Gastroesophageal sphincter (tissue), 3 donors: ENCODE data around the gene INPP5D.

Experiments used
- EP300 ChIP-seq: sonication (generic); formaldehyde crosslinking; IDR thresholded peaks from one replicate; pipeline ENCODE4 v1.6.1; 2017; ENCODE audit warnings: antibody characterized with exemption, mild to moderate bottlenecking
- POLR2A ChIP-seq, 2 donors: fragments of 450-650 bp; IDR thresholded peaks; one replicate each; pipeline ENCODE4 v1.6.1; 2017; ENCODE audit warnings: antibody characterized with exemption in 2 of 2, mild to moderate bottlenecking in 2 of 2, moderate library complexity in 1 of 2
- TF ChIP-seq, protein P1 (sequence below), 4 experiments: fragments of 200-600 bp in 2 of 4; fragments of 450-650 bp in 2 of 4; sonication (generic) in 1 of 4; IDR thresholded peaks; one replicate each; pipeline ENCODE4 v1.5.1; 2017 to 2019; ENCODE audit warnings: antibody characterized with exemption in 4 of 4, mild to moderate bottlenecking in 2 of 4, moderate library complexity in 2 of 4

DNA sequence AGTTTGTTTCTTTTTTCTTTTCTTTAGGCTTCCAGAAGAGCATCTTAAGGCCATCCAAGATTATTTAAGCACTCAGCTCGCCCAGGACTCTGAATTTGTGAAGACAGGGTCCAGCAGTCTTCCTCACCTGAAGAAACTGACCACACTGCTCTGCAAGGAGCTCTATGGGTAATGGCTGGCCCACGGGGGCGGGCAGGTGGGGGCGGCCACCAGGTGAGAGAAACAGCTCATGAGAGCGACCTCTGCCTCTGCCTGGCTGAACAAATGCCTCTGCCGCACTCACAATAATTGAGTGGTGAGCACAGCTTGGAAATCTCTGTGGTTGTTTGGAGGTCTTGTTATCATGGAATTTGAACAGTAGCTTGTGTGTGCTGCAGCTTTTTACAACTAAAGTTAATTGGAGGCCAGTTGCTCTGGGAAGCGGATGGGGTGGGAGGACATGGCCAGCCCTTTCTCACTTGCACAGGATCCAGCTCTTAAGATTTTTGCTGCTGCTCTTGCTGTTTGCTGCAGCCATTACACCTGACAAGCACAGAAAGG lies 70.4 kb downstream of the INPP5D start:
- no peak for TF ChIP-seq POLR2A (IDR thresholded peaks at IDR 0.05)
- TF ChIP-seq, protein P1, sequence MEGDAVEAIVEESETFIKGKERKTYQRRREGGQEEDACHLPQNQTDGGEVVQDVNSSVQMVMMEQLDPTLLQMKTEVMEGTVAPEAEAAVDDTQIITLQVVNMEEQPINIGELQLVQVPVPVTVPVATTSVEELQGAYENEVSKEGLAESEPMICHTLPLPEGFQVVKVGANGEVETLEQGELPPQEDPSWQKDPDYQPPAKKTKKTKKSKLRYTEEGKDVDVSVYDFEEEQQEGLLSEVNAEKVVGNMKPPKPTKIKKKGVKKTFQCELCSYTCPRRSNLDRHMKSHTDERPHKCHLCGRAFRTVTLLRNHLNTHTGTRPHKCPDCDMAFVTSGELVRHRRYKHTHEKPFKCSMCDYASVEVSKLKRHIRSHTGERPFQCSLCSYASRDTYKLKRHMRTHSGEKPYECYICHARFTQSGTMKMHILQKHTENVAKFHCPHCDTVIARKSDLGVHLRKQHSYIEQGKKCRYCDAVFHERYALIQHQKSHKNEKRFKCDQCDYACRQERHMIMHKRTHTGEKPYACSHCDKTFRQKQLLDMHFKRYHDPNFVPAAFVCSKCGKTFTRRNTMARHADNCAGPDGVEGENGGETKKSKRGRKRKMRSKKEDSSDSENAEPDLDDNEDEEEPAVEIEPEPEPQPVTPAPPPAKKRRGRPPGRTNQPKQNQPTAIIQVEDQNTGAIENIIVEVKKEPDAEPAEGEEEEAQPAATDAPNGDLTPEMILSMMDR (IDR thresholded peaks at IDR 0.05): no peak
- no peak for TF ChIP-seq EP300
